KMS-11 (cell line): Measurements from ENCODE around the gene THRSP.

Experiments
- H2AFZ ChIP-seq: fragments of 200-600 bp; sonication (generic); 2 replicates; pipeline ENCODE4 v1.6.1; 2016; ENCODE audit warnings: antibody characterized with exemption, mixed run types, low read depth
- H3K27ac ChIP-seq: fragments of 200-600 bp; sonication (generic); 2 replicates; pipeline ENCODE4 v1.6.1; 2016; ENCODE audit warnings: mild to moderate bottlenecking, mixed run types
- H3K27me3 ChIP-seq: fragments of 200-600 bp; sonication (generic); 2 replicates; pipeline ENCODE4 v1.6.1; 2017; ENCODE audit warnings: mild to moderate bottlenecking, low read depth, mixed run types, moderate library complexity; ENCODE audit not compliant: insufficient read depth
- H3K36me3 ChIP-seq: fragments of 200-600 bp; sonication (generic); 2 replicates; pipeline ENCODE4 v1.6.1; 2017; ENCODE audit warnings: mild to moderate bottlenecking, mixed run types; ENCODE audit not compliant: insufficient read depth
- H3K4me1 ChIP-seq: fragments of 200-600 bp; sonication (generic); 2 replicates; pipeline ENCODE4 v1.6.1; 2016; ENCODE audit warnings: mild to moderate bottlenecking, low read depth, mixed run types; ENCODE audit not compliant: poor library complexity, severe bottlenecking
- H3K4me2 ChIP-seq: fragments of 200-600 bp; sonication (generic); 2 replicates; pipeline ENCODE4 v1.7.0; 2016; ENCODE audit warnings: mild to moderate bottlenecking, mixed run types
- H3K4me3 ChIP-seq: fragments of 200-600 bp; sonication (generic); IDR thresholded peaks from 2 replicates; pipeline ENCODE4 v1.6.1; 2017; ENCODE audit warnings: low read depth, low read length, mixed read lengths; ENCODE audit not compliant: insufficient read depth
- H3K79me2 ChIP-seq: fragments of 200-600 bp; sonication (generic); 2 replicates; pipeline ENCODE4 v1.6.1; 2016; ENCODE audit warnings: low read depth, mixed run types; ENCODE audit not compliant: insufficient read depth
- H3K9ac ChIP-seq: fragments of 200-600 bp; sonication (generic); 2 replicates; pipeline ENCODE4 v1.6.1; 2016; ENCODE audit warnings: mild to moderate bottlenecking, mixed run types
- H4K20me1 ChIP-seq: fragments of 200-600 bp; sonication (generic); 2 replicates; pipeline ENCODE4 v1.6.1; 2016; ENCODE audit warnings: mild to moderate bottlenecking, mixed run types; ENCODE audit not compliant: insufficient read depth
- TF ChIP-seq, protein P1 (sequence below): fragments of 200-600 bp; sonication (generic); conservative IDR thresholded peaks from 2 replicates; pipeline ENCODE4 v1.6.1; 2017; ENCODE audit warnings: low read depth, mild to moderate bottlenecking, antibody characterized with exemption, low read length, moderate library complexity, mixed read lengths

THRSP gene

DNA sequence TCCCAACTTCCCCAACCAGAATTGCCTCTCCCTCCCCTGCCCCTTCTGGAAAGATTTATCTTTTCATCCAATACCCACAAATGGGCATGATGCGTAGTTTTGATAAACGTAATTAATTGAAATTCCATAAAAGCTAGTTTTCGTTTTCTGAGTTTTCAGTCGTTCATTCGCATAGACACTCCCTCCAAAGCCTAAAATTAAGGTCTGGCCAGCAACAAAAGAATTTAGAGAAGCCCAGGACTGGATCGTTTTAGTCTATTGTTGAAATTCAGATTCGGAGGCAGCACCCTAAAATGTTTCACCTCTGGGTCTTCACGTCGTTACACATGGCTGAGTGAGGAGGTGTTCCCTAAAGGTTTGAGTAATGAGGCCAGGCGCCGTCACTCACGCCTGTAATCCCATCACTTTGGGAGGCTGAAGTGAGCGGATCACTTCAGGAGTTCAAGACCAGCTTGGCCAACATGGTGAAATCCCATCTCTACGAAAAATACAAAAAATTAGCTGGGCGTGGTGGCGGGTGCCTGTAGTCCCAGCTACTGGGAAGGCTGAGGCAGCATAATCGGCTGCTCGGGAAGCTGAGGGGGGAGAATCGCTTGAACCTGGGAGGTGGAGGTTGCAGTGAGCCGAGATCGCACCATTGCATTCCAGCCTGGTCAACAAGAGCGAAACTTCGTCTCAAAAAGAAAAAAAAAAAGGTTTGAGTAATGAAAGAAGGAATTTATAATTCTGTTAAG lies 16.6 kb downstream of the THRSP start:
- TF ChIP-seq, protein P1, sequence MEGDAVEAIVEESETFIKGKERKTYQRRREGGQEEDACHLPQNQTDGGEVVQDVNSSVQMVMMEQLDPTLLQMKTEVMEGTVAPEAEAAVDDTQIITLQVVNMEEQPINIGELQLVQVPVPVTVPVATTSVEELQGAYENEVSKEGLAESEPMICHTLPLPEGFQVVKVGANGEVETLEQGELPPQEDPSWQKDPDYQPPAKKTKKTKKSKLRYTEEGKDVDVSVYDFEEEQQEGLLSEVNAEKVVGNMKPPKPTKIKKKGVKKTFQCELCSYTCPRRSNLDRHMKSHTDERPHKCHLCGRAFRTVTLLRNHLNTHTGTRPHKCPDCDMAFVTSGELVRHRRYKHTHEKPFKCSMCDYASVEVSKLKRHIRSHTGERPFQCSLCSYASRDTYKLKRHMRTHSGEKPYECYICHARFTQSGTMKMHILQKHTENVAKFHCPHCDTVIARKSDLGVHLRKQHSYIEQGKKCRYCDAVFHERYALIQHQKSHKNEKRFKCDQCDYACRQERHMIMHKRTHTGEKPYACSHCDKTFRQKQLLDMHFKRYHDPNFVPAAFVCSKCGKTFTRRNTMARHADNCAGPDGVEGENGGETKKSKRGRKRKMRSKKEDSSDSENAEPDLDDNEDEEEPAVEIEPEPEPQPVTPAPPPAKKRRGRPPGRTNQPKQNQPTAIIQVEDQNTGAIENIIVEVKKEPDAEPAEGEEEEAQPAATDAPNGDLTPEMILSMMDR = no peak
- Histone ChIP-seq H3K4me3 (no peak overlapping the region), H3K27ac (peak overlapping the region; percentile 55), H3K9ac (peak overlapping the region; percentile 80), H3K27me3 (no peaks in the 10 kb centered on the region), H2AFZ (peak overlapping the region; percentile 98), H3K4me2 (peak overlapping the region; percentile 96), H4K20me1 (peaks cover 2% of the 10 kb centered on the region; the same call in 1 of the 2 replicates), H3K36me3 (no peaks in the 10 kb centered on the region), H3K4me1 (peaks cover 24% of the 10 kb centered on the region), H3K79me2 (peaks cover 43% of the 10 kb centered on the region)

DNA sequence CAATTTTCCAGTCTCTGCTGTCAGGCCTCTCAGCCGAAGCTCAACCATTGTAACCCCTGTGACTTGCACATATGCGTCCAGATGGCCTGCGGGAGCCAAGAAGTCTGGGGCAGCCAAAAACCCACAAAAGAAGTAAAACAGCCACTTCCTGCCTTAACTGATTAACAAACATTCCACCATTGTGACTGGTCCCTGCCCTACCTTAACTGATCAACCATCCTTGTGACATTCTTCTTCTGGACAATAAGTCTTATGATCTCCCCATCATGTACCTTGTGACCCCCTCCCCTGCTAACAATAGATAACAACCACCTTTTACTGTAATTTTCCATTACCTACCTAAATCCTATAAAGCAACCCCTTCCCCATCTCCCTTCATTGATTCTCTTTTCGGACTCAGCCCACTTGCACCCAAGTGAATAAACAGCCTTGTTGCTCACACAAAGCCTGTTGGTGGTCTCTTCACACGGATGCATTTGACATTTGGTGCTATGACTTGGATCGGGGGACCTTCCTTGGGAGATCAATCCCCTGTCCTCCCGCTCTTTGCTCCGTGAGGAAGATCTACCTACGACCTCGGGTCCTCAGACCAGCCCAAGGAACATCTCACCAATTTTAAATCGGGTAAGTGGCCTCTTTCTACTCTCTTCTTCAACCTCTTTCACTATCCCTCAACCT lies 17.3 kb downstream of the THRSP start:
- no peak overlapping the region for H3K9ac ChIP-seq
- H3K36me3 ChIP-seq = no peaks in the 10 kb centered on the region
- TF ChIP-seq, protein P1 = no peak
- no peak overlapping the region for H3K4me3 ChIP-seq
- H3K4me2 ChIP-seq = no peak overlapping the region; the same call in 1 of the 2 replicates
- H3K27me3 ChIP-seq = no peaks in the 10 kb centered on the region
- no peaks in the 10 kb centered on the region for H4K20me1 ChIP-seq
- H3K4me1 ChIP-seq = peaks cover 24% of the 10 kb centered on the region
- peak overlapping the region; percentile 98 for H2AFZ ChIP-seq
- H3K27ac ChIP-seq = no peak overlapping the region
- peaks cover 36% of the 10 kb centered on the region for H3K79me2 ChIP-seq

DNA sequence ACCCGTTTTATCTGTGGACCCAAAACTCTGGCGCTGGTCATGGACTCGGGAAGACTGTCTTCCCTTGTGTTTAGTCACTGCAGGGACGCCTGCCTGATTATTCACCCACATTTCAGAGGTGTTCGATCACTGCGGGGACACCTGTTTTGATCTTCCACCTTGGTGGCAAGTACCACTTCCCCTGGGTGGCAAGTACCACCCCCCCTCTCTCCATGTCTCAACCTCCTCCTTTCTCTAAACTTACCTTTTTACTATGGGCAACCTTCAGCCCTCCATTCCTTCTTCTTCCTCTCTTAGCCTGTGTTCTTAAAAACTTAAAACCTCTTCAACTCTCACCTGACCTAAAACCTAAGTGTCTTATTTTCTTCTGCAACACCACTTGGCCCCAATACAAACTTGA lies 17.9 kb downstream of the THRSP start:
- H3K4me3 ChIP-seq = no peak overlapping the region
- no peak overlapping the region for H3K9ac ChIP-seq
- H3K4me1 ChIP-seq = peaks cover 24% of the 10 kb centered on the region
- peaks cover 30% of the 10 kb centered on the region for H3K79me2 ChIP-seq
- TF ChIP-seq, protein P1 = no peak
- no peaks in the 10 kb centered on the region for H3K27me3 ChIP-seq
- H4K20me1 ChIP-seq = no peaks in the 10 kb centered on the region
- H3K4me2 ChIP-seq = no peak overlapping the region
- H3K27ac ChIP-seq = no peak overlapping the region
- H2AFZ ChIP-seq = no peak overlapping the region
- no peaks in the 10 kb centered on the region for H3K36me3 ChIP-seq

DNA sequence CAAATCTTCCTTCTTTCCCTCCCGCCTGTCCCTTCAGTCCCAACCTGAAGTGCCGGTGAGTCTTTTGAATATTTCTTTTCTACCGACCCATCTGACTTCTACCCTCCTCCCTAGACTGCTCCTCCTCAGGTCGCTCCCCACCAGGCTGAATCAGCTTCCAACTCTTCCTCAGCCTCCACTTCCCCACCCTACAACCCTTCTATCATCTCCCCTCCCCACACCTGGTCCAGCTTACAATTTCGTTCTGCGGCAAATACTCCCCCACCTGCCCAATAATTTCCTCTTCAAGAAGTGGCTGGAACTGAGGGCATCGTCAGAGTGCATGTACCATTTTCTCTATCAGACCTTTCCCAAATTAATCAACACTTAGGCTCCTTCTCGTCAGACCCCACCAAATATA lies 18.5 kb downstream of the THRSP start:
- Histone ChIP-seq H3K4me1 (peaks cover 24% of the 10 kb centered on the region), H3K27me3 (no peaks in the 10 kb centered on the region), H3K9ac (no peak overlapping the region), H4K20me1 (no peaks in the 10 kb centered on the region), H3K4me2 (no peak overlapping the region), H2AFZ (no peak overlapping the region), H3K36me3 (no peaks in the 10 kb centered on the region), H3K79me2 (peaks cover 24% of the 10 kb centered on the region), H3K27ac (no peak overlapping the region), H3K4me3 (no peak overlapping the region)
- TF ChIP-seq, protein P1 = no peak
